Measurements from ENCODE around the gene TOM1L2.
"Not testable (repeated sequence)": the region's sequence is repeated elsewhere in the genome, so short reads cannot be mapped to it uniquely, and the experiment has no call there.

The TOM1L2 gene

DNA sequence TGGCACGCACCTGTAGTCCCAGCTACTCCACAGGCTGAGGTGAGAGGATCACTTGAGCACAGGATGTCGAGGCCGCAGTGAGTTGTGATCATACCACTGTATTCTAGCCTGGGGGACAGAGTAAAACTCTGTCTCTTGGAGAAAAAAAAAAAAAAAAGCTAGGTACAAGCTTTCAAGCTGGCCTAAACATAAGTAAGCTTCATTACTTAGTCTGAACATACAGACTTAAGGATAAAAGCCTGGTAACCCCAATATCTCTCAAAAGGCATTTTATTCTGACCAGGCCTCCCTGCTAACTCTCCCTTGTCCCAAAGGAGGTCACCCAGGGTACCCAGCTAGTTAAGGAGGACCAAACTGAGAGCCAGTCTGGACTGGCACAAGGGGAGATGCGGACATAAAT lies 46.2 kb downstream of the TOM1L2 start:
- DNase-seq (ENCODE audit: low spot score) = no peak
- Mint-ChIP-seq H3K27me3 (ENCODE audit: low read depth) (no peaks in the 10 kb centered on the region), H3K36me3 (ENCODE audit: low read depth) (no peaks in the 10 kb centered on the region), H3K4me3 (no peak overlapping the region), H3K4me1 (ENCODE audit: low read depth) (peaks cover 2% of the 10 kb centered on the region), H3K27ac (no peak overlapping the region), H3K9me3 (no peaks in the 10 kb centered on the region)

DNA sequence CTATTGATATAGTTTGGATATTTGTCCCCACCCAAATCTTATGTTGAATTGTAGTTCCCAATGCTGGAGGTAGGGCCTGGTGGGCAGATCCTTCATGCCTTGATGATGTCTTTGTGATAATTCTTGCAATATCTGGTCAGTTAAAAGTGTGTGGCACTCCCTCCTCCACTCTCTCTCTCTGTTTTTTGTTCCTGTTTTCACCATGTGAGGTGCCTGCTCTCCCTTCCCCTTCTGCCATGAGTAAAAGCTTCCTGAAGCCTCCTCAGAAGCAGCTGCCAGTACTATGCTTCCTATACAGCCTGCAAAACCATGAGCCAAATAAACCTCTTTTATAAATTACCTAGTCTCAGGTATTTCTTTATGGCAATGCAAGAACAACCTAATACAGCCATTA lies 47.3 kb downstream of the TOM1L2 start:
- H3K36me3 Mint-ChIP-seq (ENCODE audit: low read depth) = no peaks in the 10 kb centered on the region
- H3K9me3 Mint-ChIP-seq = no peaks in the 10 kb centered on the region
- DNase-seq (ENCODE audit: low spot score) = no peak
- peaks cover 2% of the 10 kb centered on the region for H3K4me1 Mint-ChIP-seq (ENCODE audit: low read depth)
- H3K27me3 Mint-ChIP-seq (ENCODE audit: low read depth) = no peaks in the 10 kb centered on the region
- no peak overlapping the region for H3K4me3 Mint-ChIP-seq
- no peak overlapping the region for H3K27ac Mint-ChIP-seq

- no peak for DNase-seq (ENCODE audit: low spot score)
- H3K36me3 Mint-ChIP-seq (ENCODE audit: low read depth) = no peaks in the 10 kb centered on the region
- no peaks in the 10 kb centered on the region for H3K9me3 Mint-ChIP-seq
- H3K4me3 Mint-ChIP-seq = no peak overlapping the region
- no peaks in the 10 kb centered on the region for H3K27me3 Mint-ChIP-seq (ENCODE audit: low read depth)
- peaks cover under 1% of the 10 kb centered on the region for H3K4me1 Mint-ChIP-seq (ENCODE audit: low read depth)
- H3K27ac Mint-ChIP-seq = no peak overlapping the region
Observed at GRCh38 chr17:17924131-17924856, 47.9 kb downstream of the TOM1L2 start.

DNA sequence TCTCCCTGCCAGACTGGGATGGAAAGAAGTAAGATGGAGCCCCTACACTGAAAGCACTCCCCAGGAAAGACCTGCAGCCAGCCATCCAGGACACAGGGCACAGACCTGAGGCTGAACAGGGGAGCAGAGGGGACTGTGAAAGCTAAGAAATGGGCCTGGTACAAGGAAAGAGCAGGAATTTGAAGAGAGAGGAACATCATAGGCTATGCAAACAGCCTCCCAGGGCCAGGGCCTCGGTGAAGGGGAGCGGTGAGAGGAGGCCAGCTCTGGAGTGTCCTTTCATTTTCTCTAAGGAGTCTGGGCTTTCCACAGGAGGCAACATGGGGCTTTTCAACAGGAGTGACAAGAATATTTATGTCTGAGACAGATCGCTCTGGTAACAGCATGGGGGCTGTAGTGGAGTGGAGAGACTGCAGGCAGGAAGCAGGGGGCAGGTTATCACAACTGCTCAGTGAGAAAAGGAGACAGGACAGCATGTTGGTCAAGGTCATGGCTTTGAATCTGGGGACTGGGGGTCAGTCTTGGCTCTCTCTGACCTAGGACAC lies 50.1 kb downstream of the TOM1L2 start:
- H3K4me3 Mint-ChIP-seq = no peak overlapping the region
- H3K9me3 Mint-ChIP-seq = no peaks in the 10 kb centered on the region
- peaks cover 4% of the 10 kb centered on the region for H3K4me1 Mint-ChIP-seq (ENCODE audit: low read depth)
- DNase-seq (ENCODE audit: low spot score) = no peak
- no peak overlapping the region for H3K27ac Mint-ChIP-seq
- no peaks in the 10 kb centered on the region for H3K36me3 Mint-ChIP-seq (ENCODE audit: low read depth)
- no peaks in the 10 kb centered on the region for H3K27me3 Mint-ChIP-seq (ENCODE audit: low read depth)

GRCh38 chr17:17921192-17922069 lies 50.8 kb downstream of the TOM1L2 start:
- Mint-ChIP-seq H3K27me3 (ENCODE audit: low read depth) (no peaks in the 10 kb centered on the region), H3K4me3 (no peak overlapping the region), H3K36me3 (ENCODE audit: low read depth) (no peaks in the 10 kb centered on the region), H3K4me1 (ENCODE audit: low read depth) (peaks cover 4% of the 10 kb centered on the region), H3K9me3 (no peaks in the 10 kb centered on the region), H3K27ac (no peak overlapping the region)
- DNase-seq (ENCODE audit: low spot score) = no peak

GRCh38 chr17:17919169-17920107 lies 52.8 kb downstream of the TOM1L2 start:
- Mint-ChIP-seq H3K27me3 (ENCODE audit: low read depth) (no peaks in the 10 kb centered on the region), H3K4me1 (ENCODE audit: low read depth) (peaks cover 4% of the 10 kb centered on the region), H3K27ac (no peak overlapping the region), H3K36me3 (ENCODE audit: low read depth) (no peaks in the 10 kb centered on the region), H3K4me3 (no peak overlapping the region), H3K9me3 (no peaks in the 10 kb centered on the region)
- DNase-seq (ENCODE audit: low spot score) = peak; percentile 35

DNA sequence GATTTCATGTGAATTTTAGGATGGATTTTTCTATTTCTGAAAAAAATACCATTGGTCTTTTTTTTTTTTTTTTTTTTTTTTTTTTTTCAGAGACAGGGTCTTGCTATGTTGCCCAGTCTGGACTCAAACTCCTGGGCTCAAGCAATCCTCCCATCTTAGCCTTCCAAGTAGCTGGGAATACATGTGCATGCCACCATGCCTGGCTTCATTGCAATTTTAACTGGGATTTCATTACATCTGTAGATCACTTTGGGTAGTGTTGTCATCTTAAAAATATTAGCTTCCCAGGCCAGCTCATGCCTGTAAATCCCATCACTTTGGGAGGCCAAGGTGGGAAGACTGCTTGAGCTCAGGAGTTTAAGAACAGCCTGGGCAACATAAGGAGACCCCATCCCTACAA lies 54.8 kb downstream of the TOM1L2 start:
- Mint-ChIP-seq H3K9me3 (no peaks in the 10 kb centered on the region), H3K36me3 (ENCODE audit: low read depth) (no peaks in the 10 kb centered on the region), H3K4me3 (no peak overlapping the region), H3K27ac (no peak overlapping the region), H3K4me1 (ENCODE audit: low read depth) (peaks cover 12% of the 10 kb centered on the region), H3K27me3 (ENCODE audit: low read depth) (no peaks in the 10 kb centered on the region)
- no peak for DNase-seq (ENCODE audit: low spot score)

DNA sequence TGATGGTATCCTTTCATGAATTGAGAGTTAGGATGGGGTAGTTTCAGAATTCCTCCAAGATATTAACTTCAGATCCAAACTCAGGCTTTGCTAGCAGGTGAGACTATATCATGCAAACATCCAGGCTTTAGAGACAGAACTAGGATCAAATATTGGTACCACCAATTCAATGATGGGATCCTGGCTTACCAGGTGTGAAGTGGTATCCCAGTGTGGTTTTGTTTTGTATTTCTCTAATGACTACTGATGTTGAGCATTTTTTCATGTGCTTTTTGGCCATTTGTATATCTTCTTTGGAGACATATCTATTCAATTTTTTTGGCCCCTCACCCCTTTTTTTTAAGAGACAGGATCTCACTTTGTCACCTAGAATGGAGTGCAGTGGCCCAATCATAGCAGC lies 57.0 kb downstream of the TOM1L2 start:
- H3K4me3 Mint-ChIP-seq = no peak overlapping the region
- H3K27ac Mint-ChIP-seq = no peak overlapping the region
- no peaks in the 10 kb centered on the region for H3K9me3 Mint-ChIP-seq
- DNase-seq (ENCODE audit: low spot score) = no peak
- peaks cover 12% of the 10 kb centered on the region for H3K4me1 Mint-ChIP-seq (ENCODE audit: low read depth)
- no peaks in the 10 kb centered on the region for H3K27me3 Mint-ChIP-seq (ENCODE audit: low read depth)
- no peaks in the 10 kb centered on the region for H3K36me3 Mint-ChIP-seq (ENCODE audit: low read depth)

DNA sequence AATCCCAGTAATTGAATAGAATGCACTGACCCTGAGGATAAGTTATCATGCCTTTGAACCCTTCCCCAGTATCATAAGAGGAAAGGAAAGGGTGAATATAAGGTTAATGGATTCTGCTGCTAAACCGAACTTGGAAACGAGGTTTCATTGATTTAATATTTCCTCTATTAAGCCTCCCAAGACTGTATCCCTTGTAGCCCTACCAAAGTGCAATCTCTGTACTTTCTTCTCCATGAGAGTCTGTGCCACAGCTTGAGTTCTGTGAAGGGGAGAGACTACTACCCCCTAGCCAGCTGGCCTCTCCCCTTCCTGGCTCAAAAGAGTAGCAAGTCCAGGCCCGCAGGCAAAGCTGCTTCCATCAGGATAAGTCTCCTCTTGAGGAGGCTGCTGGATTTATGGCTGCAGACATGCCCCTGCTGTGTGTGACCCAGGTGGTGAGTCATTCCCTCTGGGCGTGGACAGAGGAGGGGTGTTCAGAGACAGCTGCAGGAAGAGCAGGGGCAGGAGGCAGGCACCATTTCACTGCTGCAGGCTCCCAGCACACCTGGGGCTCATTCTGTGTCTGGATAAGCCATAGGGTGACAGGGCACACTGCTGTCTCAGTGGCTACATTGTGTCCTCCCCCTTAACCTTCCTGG lies 58.4 kb downstream of the TOM1L2 start:
- no peak overlapping the region for H3K4me3 Mint-ChIP-seq
- no peak for DNase-seq (ENCODE audit: low spot score)
- H3K27ac Mint-ChIP-seq = no peak overlapping the region
- no peaks in the 10 kb centered on the region for H3K9me3 Mint-ChIP-seq
- no peaks in the 10 kb centered on the region for H3K36me3 Mint-ChIP-seq (ENCODE audit: low read depth)
- peaks cover 9% of the 10 kb centered on the region for H3K4me1 Mint-ChIP-seq (ENCODE audit: low read depth)
- H3K27me3 Mint-ChIP-seq (ENCODE audit: low read depth) = no peaks in the 10 kb centered on the region

- H3K27ac Mint-ChIP-seq = not testable (repeated sequence)
Observed at GRCh38 chr17:17912336-17912735, 59.9 kb downstream of the TOM1L2 start.

DNA sequence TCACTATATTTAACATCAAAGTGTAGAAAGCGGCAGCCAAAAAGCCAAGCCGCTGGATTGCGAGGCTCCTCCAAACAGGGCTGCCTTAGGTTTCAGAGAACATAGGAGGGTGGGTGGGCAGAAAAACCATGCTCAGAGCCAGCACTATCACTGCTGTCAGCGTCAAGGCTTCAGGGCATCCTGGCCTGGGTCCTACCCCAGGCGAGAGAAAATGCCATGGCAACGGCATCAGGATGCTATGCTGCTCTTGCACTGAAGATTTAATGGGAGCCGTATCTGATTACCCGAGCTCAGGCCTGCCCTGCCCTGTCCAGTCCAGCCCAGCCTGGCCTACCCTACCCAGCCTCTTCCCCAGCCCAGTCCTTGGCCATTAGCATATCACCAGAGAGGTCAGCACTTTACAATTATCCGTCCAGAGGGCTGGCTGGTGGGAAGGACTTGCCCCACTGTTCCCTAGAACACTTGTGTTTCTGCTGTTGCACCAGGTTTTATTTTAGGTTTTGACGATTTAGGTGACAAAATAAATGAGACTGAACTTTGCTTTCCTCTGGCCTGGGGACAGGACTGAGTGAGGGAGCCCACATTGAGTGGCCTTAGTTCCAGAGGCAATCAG lies 61.1 kb downstream of the TOM1L2 start:
- no peak for DNase-seq (ENCODE audit: low spot score)
- H3K27ac Mint-ChIP-seq = peak overlapping the region; percentile 24
- H3K4me3 Mint-ChIP-seq = no peak overlapping the region
- peaks cover 5% of the 10 kb centered on the region for H3K36me3 Mint-ChIP-seq (ENCODE audit: low read depth)
- peaks cover 9% of the 10 kb centered on the region for H3K4me1 Mint-ChIP-seq (ENCODE audit: low read depth)
- no peaks in the 10 kb centered on the region for H3K27me3 Mint-ChIP-seq (ENCODE audit: low read depth)
- H3K9me3 Mint-ChIP-seq = no peaks in the 10 kb centered on the region

More at GRCh38 chr17:17912336-17912735, 59.9 kb downstream of the TOM1L2 start:
- H3K36me3 Mint-ChIP-seq (ENCODE audit: low read depth); H3K4me3 Mint-ChIP-seq; H3K27me3 Mint-ChIP-seq (ENCODE audit: low read depth); H3K4me1 Mint-ChIP-seq (ENCODE audit: low read depth); H3K9me3 Mint-ChIP-seq; DNase-seq (ENCODE audit: low spot score): not testable (repeated sequence)

DNA sequence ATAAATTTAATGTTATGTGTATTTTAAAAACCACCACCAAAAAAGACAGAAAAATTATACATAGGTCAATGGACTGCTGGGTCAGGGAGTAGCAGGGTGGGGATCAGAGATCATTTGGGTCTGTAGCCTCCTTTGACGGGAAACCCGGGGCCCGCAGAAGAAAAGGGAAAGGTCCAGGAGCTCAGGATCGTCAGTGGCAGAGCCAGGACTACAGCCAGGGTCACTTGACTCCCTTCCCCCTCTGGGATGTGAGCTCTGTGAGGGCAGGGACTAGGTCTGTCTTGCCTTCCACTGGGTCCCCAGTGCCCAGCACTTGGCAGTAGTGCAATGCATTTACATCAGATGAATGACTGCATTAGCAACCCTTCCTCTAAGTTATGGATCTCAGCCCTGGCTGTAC lies 62.1 kb downstream of the TOM1L2 start:
- H3K4me3 Mint-ChIP-seq = no peak overlapping the region
- no peak for DNase-seq (ENCODE audit: low spot score)
- H3K4me1 Mint-ChIP-seq (ENCODE audit: low read depth) = peaks cover 9% of the 10 kb centered on the region
- no peaks in the 10 kb centered on the region for H3K27me3 Mint-ChIP-seq (ENCODE audit: low read depth)
- no peak overlapping the region for H3K27ac Mint-ChIP-seq
- peaks cover 5% of the 10 kb centered on the region for H3K36me3 Mint-ChIP-seq (ENCODE audit: low read depth)
- H3K9me3 Mint-ChIP-seq = no peaks in the 10 kb centered on the region

GRCh38 chr17:17909078-17909477 lies 63.1 kb downstream of the TOM1L2 start:
- DNase-seq (ENCODE audit: low spot score) = no peak
- H3K27me3 Mint-ChIP-seq (ENCODE audit: low read depth) = no peaks in the 10 kb centered on the region
- H3K4me1 Mint-ChIP-seq (ENCODE audit: low read depth) = peaks cover 5% of the 10 kb centered on the region
- no peak overlapping the region for H3K4me3 Mint-ChIP-seq
- no peaks in the 10 kb centered on the region for H3K9me3 Mint-ChIP-seq
- no peak overlapping the region for H3K27ac Mint-ChIP-seq
- peaks cover 5% of the 10 kb centered on the region for H3K36me3 Mint-ChIP-seq (ENCODE audit: low read depth)

All from T-helper 2 cell treated with Interferon-gamma antibody and Interleukin-4, amounts not matched to agents 5 μg/mL and 100 μg/mL, for 36 hours (primary cell).